Stimulated activated CD4-positive, alpha-beta T cell treated with anti-CD3 and anti-CD28 coated beads, TNF-alpha, amount 100 ng/mL, for 1 hour (primary cell): ENCODE results near the gene EDNRA.
A peak's percentile ranks its signal among the peaks of the same experiment; 100 is the strongest.

ENCODE experiments used
- DNase-seq, 3 donors: peaks; one replicate each; pipeline ENCODE4 v3.0.0-alpha.2; 2020; ENCODE audit warnings: low read depth in 3 of 3, low spot score in 1 of 3

Gene EDNRA

GRCh38 chr4:147496500-147496899 lies 15.6 kb downstream of the EDNRA start:
- no peak for DNase-seq

- no peak for DNase-seq
Measured at GRCh38 chr4:147498031-147498660, 17.2 kb downstream of the EDNRA start.

- no peak for DNase-seq
Measured at GRCh38 chr4:147508346-147508745, 27.4 kb downstream of the EDNRA start.

- DNase-seq, result no peak
Measured at GRCh38 chr4:147509386-147509785, 28.5 kb downstream of the EDNRA start.

- no peak for DNase-seq
Measured at GRCh38 chr4:147510962-147511668, 30.2 kb downstream of the EDNRA start.

- no peak for DNase-seq
Measured at GRCh38 chr4:147513091-147513490, 32.2 kb downstream of the EDNRA start.

- no peak for DNase-seq
Measured at GRCh38 chr4:147513952-147514351, 33.1 kb downstream of the EDNRA start.

- no peak for DNase-seq
Measured at GRCh38 chr4:147515220-147515936, 34.5 kb downstream of the EDNRA start.

GRCh38 chr4:147516133-147516532 lies 35.2 kb downstream of the EDNRA start:
- DNase-seq, result no peak

GRCh38 chr4:147518086-147518485 lies 37.2 kb downstream of the EDNRA start:
- DNase-seq, result no peak

GRCh38 chr4:147518846-147519767 lies 38.2 kb downstream of the EDNRA start:
- DNase-seq, result peak in 1 of 3 donors; percentile 2

- no peak for DNase-seq
Measured at GRCh38 chr4:147524601-147525000, 43.7 kb downstream of the EDNRA start.

GRCh38 chr4:147525494-147526271 lies 44.8 kb downstream of the EDNRA start:
- DNase-seq, result no peak

GRCh38 chr4:147526272-147526654 lies 45.4 kb downstream of the EDNRA start:
- no peak for DNase-seq

GRCh38 chr4:147528054-147528453 lies 47.2 kb downstream of the EDNRA start:
- DNase-seq, result no peak

- DNase-seq, result no peak
Measured at GRCh38 chr4:147530134-147530533, 49.2 kb downstream of the EDNRA start.

GRCh38 chr4:147530723-147531122 lies 49.8 kb downstream of the EDNRA start:
- no peak for DNase-seq

GRCh38 chr4:147532896-147533295 lies 52.0 kb downstream of the EDNRA start:
- no peak for DNase-seq

- DNase-seq, result no peak
Measured at GRCh38 chr4:147533331-147533730, 52.4 kb downstream of the EDNRA start.

GRCh38 chr4:147535124-147535523 lies 54.2 kb downstream of the EDNRA start:
- DNase-seq, result no peak
